HG02759 (cell line): ENCODE data around the gene PHLDA3.

Experiments
- ATAC-seq: cut with Tn5 transposase; IDR thresholded peaks from one replicate; pipeline ENCODE4 v1.9.1; 2021; ENCODE audit warnings: mild to moderate bottlenecking, moderate library complexity; ENCODE audit not compliant: unreplicated experiment

PHLDA3 gene

GRCh38 chr1:201436393-201436792 is 32.6 kb downstream of the PHLDA3 start:
- ATAC-seq: no peak

GRCh38 chr1:201434266-201434665 is 34.7 kb downstream of the PHLDA3 start:
- ATAC-seq: no peak

GRCh38 chr1:201433609-201434008 is 35.4 kb downstream of the PHLDA3 start:
- no peak for ATAC-seq

- no peak for ATAC-seq
Observed at GRCh38 chr1:201430776-201431175, 38.2 kb downstream of the PHLDA3 start.

GRCh38 chr1:201429736-201430501 is 39.1 kb downstream of the PHLDA3 start:
- no peak for ATAC-seq

- ATAC-seq: no peak
Observed at GRCh38 chr1:201427963-201428362, 41.0 kb downstream of the PHLDA3 start.

GRCh38 chr1:201426479-201427310 is 42.3 kb downstream of the PHLDA3 start:
- no peak for ATAC-seq

- ATAC-seq: no peak
Observed at GRCh38 chr1:201424146-201424545, 44.8 kb downstream of the PHLDA3 start.

- no peak for ATAC-seq
Observed at GRCh38 chr1:201423655-201424054, 45.3 kb downstream of the PHLDA3 start.

- ATAC-seq: no peak
Observed at GRCh38 chr1:201422436-201423030, 46.5 kb downstream of the PHLDA3 start.

- no peak for ATAC-seq
Observed at GRCh38 chr1:201422026-201422425, 47.0 kb downstream of the PHLDA3 start.

- ATAC-seq: no peak
Observed at GRCh38 chr1:201421041-201421440, 47.9 kb downstream of the PHLDA3 start.

- ATAC-seq: no peak
Observed at GRCh38 chr1:201420608-201421002, 48.4 kb downstream of the PHLDA3 start.

- no peak for ATAC-seq
Observed at GRCh38 chr1:201419746-201420607, 49.0 kb downstream of the PHLDA3 start.

GRCh38 chr1:201419256-201419655 is 49.7 kb downstream of the PHLDA3 start:
- no peak for ATAC-seq

GRCh38 chr1:201418461-201418860 is 50.5 kb downstream of the PHLDA3 start:
- no peak for ATAC-seq
